GM10248 (cell line): ENCODE results near the gene RIPPLY3.
"Not testable (repeated sequence)": the region's sequence is repeated elsewhere in the genome, so short reads cannot be mapped to it uniquely, and the experiment has no call there.

ENCODE experiments used
- CTCF ChIA-PET: fragments of 300-600 bp; sonication (Branson Sonifier 250); formaldehyde crosslinking; extraction: SDS; loops from one replicate; lab custom pipeline; 2021; ENCODE audit warnings: antibody characterized with exemption; lab: Yijun Ruan, JAX
- POLR2A ChIA-PET: fragments of 350-650 bp; sonication (Branson Sonifier 250); formaldehyde crosslinking; extraction: SDS; loops from one replicate; lab custom pipeline; 2020; ENCODE audit warnings: antibody characterized with exemption; lab: Yijun Ruan, JAX
- DNase-seq: peaks from one replicate; pipeline ENCODE4 v3.0.0; 2012; ENCODE audit errors: extremely low spot score
- TF ChIP-seq, protein P1 (sequence below): IDR thresholded peaks from 2 replicates; pipeline ENCODE4 v1.5.1; 2012; ENCODE audit warnings: mild to moderate bottlenecking, low read depth; ENCODE audit errors: extremely low read depth, missing control alignments, control extremely low read depth

RIPPLY3 gene

DNA sequence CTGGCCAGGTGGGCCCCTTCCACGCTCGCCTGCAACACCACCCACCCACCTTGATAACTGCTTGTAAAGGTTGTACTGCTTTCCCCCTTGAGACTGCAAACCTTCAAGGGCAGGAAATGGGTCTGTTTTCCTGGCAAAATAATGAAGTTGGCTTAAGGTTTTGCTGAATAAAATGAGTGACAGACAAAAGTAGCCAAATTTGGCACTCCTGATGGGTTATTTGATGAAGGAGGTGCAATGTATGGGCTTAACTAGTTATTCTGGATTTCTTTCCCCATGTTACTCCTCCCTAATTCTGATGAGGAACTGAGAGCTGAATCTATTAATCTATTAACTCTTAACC lies 25.5 kb upstream of the RIPPLY3 start:
- no peak for DNase-seq
- TF ChIP-seq, protein P1, sequence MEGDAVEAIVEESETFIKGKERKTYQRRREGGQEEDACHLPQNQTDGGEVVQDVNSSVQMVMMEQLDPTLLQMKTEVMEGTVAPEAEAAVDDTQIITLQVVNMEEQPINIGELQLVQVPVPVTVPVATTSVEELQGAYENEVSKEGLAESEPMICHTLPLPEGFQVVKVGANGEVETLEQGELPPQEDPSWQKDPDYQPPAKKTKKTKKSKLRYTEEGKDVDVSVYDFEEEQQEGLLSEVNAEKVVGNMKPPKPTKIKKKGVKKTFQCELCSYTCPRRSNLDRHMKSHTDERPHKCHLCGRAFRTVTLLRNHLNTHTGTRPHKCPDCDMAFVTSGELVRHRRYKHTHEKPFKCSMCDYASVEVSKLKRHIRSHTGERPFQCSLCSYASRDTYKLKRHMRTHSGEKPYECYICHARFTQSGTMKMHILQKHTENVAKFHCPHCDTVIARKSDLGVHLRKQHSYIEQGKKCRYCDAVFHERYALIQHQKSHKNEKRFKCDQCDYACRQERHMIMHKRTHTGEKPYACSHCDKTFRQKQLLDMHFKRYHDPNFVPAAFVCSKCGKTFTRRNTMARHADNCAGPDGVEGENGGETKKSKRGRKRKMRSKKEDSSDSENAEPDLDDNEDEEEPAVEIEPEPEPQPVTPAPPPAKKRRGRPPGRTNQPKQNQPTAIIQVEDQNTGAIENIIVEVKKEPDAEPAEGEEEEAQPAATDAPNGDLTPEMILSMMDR: no peak
- ChIA-PET POLR2A (no interaction called here), CTCF (interaction anchor here (1.1 kb wide), 1 partner anchor 29 kb away, joined by 3 read pairs; no protein-coding TSS in a partner anchor)

DNA sequence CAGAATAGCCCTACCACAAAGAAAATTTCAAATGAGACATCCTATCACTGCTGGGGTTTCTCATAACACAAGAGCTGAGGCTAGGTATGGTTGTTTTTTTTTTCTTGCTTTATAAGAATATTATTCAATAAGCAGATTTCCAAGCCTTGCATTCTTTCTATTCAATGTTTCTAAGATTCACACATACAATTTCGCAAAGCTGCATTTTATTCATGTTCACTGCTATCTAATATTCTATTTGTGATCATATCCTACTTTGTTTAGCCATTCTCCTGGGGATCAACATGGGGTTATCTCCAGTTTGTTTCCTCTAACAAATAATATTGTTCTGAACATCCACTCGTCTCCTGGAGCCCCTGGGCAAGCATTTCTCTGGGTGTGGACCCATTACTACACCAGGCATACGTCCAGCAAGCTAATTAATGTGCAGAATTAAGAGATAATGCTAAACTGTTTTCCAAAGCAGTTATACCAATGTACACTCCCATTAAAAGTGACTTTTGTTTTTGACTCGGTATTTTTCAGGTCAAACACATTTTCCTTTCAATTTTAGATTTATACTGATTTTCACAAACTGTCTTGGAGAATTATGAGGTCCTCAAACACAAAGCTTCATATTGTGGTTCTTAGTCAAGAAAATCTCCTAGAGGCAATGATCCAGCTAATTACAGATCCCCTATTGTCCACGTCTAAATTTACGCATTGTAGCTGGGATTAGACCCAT lies 24.4 kb upstream of the RIPPLY3 start:
- DNase-seq: no peak
- CTCF ChIA-PET: interaction anchor here (1.1 to 1.5 kb wide), 3 partner anchors 9 to 28 kb away, joined by 3 to 7 read pairs (median 3); no protein-coding TSS in a partner anchor
- POLR2A ChIA-PET: no interaction called here
- TF ChIP-seq, protein P1: no peak

DNA sequence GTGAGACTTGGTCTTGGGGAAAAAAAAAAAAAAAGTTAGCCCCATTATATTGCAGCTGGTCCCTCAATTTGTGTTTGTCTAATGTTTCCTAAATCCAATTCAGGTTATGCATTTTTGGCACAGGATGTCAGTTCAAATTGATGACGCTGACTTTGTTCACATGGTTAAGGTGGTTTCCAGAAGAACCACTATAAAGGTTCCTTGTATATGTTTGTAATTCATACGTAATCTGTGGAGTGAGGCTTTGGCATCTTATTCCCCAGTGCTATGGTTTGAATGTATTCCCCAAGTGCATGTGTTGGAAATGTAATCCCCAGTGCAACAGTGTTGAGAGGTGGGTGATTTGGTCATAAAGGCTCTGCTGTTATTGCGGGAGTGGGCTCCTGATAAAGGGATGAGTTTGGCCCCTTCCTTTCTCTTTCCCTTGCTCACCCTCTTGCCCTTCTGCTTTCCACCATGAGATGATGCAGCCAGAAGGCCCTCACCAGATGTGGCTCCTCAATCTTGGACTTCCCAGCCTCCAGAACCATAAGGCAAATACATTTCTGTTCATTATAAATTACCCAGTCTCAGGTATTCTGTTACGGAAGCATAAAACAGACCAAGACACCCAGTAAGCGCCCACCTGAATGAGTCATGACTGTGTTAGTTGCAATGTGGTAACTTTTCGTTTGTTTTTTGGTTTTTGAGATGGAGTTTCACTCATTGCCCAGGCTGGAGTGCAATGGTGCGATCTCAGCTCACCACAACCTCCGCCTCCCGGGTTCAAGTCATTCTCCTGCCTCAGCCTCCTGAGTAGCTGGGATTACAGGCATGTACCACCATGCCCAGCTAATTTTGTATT lies 20.5 kb upstream of the RIPPLY3 start:
- no peak for DNase-seq
- CTCF ChIA-PET: interaction anchor here (0.8 to 2.5 kb wide), 3 partner anchors 9 to 20 kb away, joined by 3 to 21 read pairs (median 5); no protein-coding TSS in a partner anchor
- POLR2A ChIA-PET: no interaction called here
- TF ChIP-seq, protein P1: no peak

DNA sequence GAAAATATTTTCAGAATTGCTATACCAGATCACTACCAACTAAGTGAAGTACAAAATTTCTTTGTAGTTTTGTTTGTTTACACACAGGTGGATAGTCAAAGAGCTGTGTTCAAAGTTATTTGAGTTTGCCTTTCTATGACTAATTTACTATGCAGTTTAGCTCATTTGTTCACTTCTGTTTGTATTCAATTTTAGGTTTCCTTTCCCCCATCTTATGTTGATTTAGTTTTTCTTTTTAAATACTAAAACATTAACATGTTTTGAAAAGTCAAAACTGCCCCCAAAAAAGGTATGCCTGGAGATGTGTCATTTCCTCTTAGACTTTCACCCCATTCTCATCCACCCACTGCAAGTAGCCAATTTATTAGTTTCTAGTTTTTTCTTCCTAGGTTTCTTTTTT lies 18.7 kb upstream of the RIPPLY3 start:
- TF ChIP-seq, protein P1: no peak
- ChIA-PET POLR2A (interaction anchor here (0.6 kb wide), 1 partner anchor 15 kb away, joined by 3 read pairs; no protein-coding TSS in a partner anchor), CTCF (interaction anchor here (1.0 to 2.5 kb wide), 3 partner anchors 10 to 22 kb away, joined by 4 to 21 read pairs (median 5); no protein-coding TSS in a partner anchor)
- DNase-seq: no peak

DNA sequence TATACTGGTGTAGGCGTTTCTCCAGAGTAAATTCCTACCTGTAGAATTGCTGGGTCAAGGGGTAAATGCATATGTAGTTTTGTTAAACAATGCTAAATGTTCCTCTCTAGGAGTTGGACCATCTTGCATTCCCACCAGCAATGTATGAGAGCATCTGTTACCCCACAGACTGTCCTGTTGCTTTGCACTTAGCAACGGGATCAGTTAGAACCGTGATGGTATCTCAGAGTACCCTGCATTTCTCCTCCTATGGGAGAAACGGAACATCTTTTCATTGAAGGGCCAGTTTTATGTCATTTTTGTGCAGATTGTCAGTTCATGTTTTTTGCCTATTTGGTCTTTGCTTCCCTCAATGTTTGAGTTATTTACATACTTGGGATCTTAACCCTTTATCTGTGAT lies 18.0 kb upstream of the RIPPLY3 start:
- TF ChIP-seq, protein P1: no peak
- no peak for DNase-seq
- ChIA-PET POLR2A (no interaction called here), CTCF (interaction anchor here (1.5 to 4.6 kb wide), 4 partner anchors 11 to 39 kb away, joined by 3 to 74 read pairs (median 34); partner anchors contain the start of gene HLCS)

DNA sequence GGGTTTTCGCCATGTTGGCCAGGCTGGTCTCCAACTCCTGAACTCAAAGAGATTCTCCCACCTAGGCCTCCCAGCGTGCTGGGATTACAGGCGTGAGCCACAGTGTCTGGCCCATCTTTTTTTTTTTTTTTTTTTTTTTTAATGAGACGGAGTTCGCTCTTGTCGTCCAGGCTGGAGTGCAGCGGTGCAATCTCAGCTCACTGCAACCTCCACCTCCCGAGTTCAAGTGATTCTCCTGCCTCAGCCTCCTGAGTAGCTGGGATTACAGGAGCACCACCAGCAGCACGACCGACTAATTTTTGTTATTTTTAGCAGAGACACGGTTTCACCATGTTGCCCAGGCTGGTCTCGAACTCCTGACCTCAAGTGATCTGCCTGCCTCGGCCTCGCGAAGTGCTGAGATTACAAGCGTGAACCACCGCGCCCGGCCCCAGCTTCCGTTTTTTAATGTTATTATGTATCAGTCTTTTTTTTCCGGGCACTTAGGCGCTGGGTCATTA lies 17.3 kb upstream of the RIPPLY3 start:
- ChIA-PET POLR2A (interaction anchor here (1.4 kb wide), 1 partner anchor 23 kb away, joined by 5 read pairs; the partner anchor contains the start of gene HLCS), CTCF (interaction anchor here (0.6 to 4.6 kb wide), 23 partner anchors 10 to 560 kb away, joined by 3 to 74 read pairs (median 3); partner anchors contain the start of genes HLCS and RIPPLY3)
- DNase-seq: not testable (repeated sequence)
